Sigmoid colon (tissue), 7 donors: ENCODE results near the gene PHKB. TPM values are rescaled to one million over a fixed set of nuclear protein-coding genes. Genes with fewer than 3 reads are reported as not detected.

ENCODE experiments used
- DNase-seq: peaks from one replicate; pipeline ENCODE4 v3.0.0-alpha.2; 2019
- H3K27ac ChIP-seq, 4 donors: fragments of 200-600 bp; sonication (generic); one replicate each; pipeline ENCODE4 v1.5.1; 2016 to 2019; ENCODE audit warnings: mild to moderate bottlenecking in 1 of 4
- H3K27me3 ChIP-seq, 3 donors: fragments of 200-600 bp; sonication (generic); one replicate each; pipeline ENCODE4 v1.5.1; 2019; ENCODE audit warnings: mild to moderate bottlenecking in 1 of 3
- H3K36me3 ChIP-seq, 4 donors: fragments of 200-600 bp; sonication (generic); one replicate each; pipeline ENCODE4 v1.5.1; 2016 to 2019
- H3K4me1 ChIP-seq, 4 donors: fragments of 200-600 bp; sonication (generic); one replicate each; pipeline ENCODE4 v1.5.1; 2017 to 2019
- H3K4me3 ChIP-seq, 4 donors: fragments of 200-600 bp; sonication (generic); one replicate each; pipeline ENCODE4 v1.5.1; 2017 to 2019; ENCODE audit warnings: mild to moderate bottlenecking in 2 of 4, moderate library complexity in 1 of 4
- H3K9me3 ChIP-seq, 4 donors: fragments of 200-600 bp in 3 of 4; sonication (generic) in 3 of 4; one replicate each; pipeline versions ENCODE4 v1.5.1 to v1.6.1; 2013 to 2019
- CTCF ChIP-seq, 4 experiments: fragments of 450-650 bp in 3 of 4; fragments of 200-600 bp in 1 of 4; IDR thresholded peaks; one replicate each; pipeline ENCODE4 v1.5.1; 2016 to 2019; ENCODE audit warnings: antibody characterized with exemption in 4 of 4, mild to moderate bottlenecking in 3 of 4, moderate library complexity in 2 of 4
- EP300 ChIP-seq, 4 donors: sonication (generic); formaldehyde crosslinking; IDR thresholded peaks; one replicate each; pipeline ENCODE4 v1.6.1; 2017; ENCODE audit warnings: antibody characterized with exemption in 4 of 4
- POLR2A ChIP-seq, 2 donors: fragments of 450-650 bp; IDR thresholded peaks; one replicate each; pipeline ENCODE4 v1.6.1; 2016; ENCODE audit warnings: antibody characterized with exemption in 2 of 2, mild to moderate bottlenecking in 2 of 2, moderate library complexity in 2 of 2
- POLR2AphosphoS5 ChIP-seq, 4 donors: sonication (generic); formaldehyde crosslinking; IDR thresholded peaks; one replicate each; pipeline ENCODE4 v1.6.1; 2017; ENCODE audit warnings: antibody characterized with exemption in 4 of 4
- WGBS, 2 donors: extraction: QIAGEN DNeasy Blood & Tissue Kit; methylation state at CpG; one replicate each; pipeline ENCODE4 v1.1.7; 2013; 5-methylcytosine and 5-hydroxymethylcytosine counted together
- intact Hi-C: fragments of 100-400 bp; cut with DNase I; formaldehyde crosslinking; loops from one replicate; pipeline ENCODE4 v1.15.1; 2023
- polyA plus RNA-seq, 3 donors: library from polyadenylated mRNA; stranded (reverse); fragments of 200-250 nt; gene quantifications; one replicate each; pipeline ENCODE4 v1.2.3, GENCODE V29; 2013
- total RNA-seq, 4 donors: library from RNA; depleted of rRNA; stranded (reverse); fragments of >200 nt; gene quantifications; one replicate each; pipeline ENCODE4 v1.1.0, GENCODE V29; 2016
- donor health status: healthy with polysubstance abuse.
- donor health status: Bipolar disorder and iron deficiency.
- donor health status: healthy.

Gene PHKB
- total and polyA plus RNA-seq, 7 donors = 24.6 to 95.6 (median 60.5) TPM

GRCh38 chr16:47565454-47565853 is 104.3 kb downstream of the PHKB start:
- no peaks in the 10 kb centered on the region for H3K36me3 ChIP-seq
- TF ChIP-seq POLR2AphosphoS5 (IDR thresholded peaks at IDR 0.05) = peak in 1 of 4 donors; percentile 21
- TF ChIP-seq EP300 (IDR thresholded peaks at IDR 0.05) = no peak
- H3K9me3 ChIP-seq = no peaks in the 10 kb centered on the region
- intact Hi-C loops = no loop called here
- WGBS, 2 donors = 72 to 78% methylated on average over 6 of the region's 6 CpGs
- DNase-seq = peak; percentile 82
- no peaks in the 10 kb centered on the region for H3K27me3 ChIP-seq
- H3K27ac ChIP-seq = peak overlapping the region; percentile 1 to 29 (median 16)
- H3K4me1 ChIP-seq = no peaks in the 10 kb centered on the region
- no peak overlapping the region for H3K4me3 ChIP-seq

GRCh38 chr16:47567321-47567720 is 106.2 kb downstream of the PHKB start:
- Histone ChIP-seq H3K4me3 (no peak overlapping the region), H3K27me3 (no peaks in the 10 kb centered on the region)

GRCh38 chr16:47568351-47568750 is 107.2 kb downstream of the PHKB start:
- intact Hi-C loops = no loop called here
- H3K36me3 ChIP-seq = no peaks in the 10 kb centered on the region
- no peak overlapping the region for H3K27ac ChIP-seq
- WGBS, 2 donors = 79 to 97% methylated on average over 1 of the region's 1 CpG
- H3K4me3 ChIP-seq = no peak overlapping the region
- no peak for TF ChIP-seq CTCF (IDR thresholded peaks at IDR 0.05)
- TF ChIP-seq POLR2A (IDR thresholded peaks at IDR 0.05) = no peak
- TF ChIP-seq EP300 (IDR thresholded peaks at IDR 0.05) = no peak
- no peak for TF ChIP-seq POLR2AphosphoS5 (IDR thresholded peaks at IDR 0.05)
- DNase-seq = no peak
- H3K4me1 ChIP-seq = no peaks in the 10 kb centered on the region
- no peaks in the 10 kb centered on the region for H3K9me3 ChIP-seq
- H3K27me3 ChIP-seq = no peaks in the 10 kb centered on the region

More at GRCh38 chr16:47567321-47567720, 106.2 kb downstream of the PHKB start:
- intact Hi-C loops = no loop called here
- TF ChIP-seq POLR2AphosphoS5 (IDR thresholded peaks at IDR 0.05) (no peak), CTCF (IDR thresholded peaks at IDR 0.05) (no peak), EP300 (IDR thresholded peaks at IDR 0.05) (no peak), POLR2A (IDR thresholded peaks at IDR 0.05) (no peak)
- WGBS, 2 donors = 97 to 99% methylated on average over 2 of the region's 2 CpGs
- no peaks in the 10 kb centered on the region for H3K9me3 ChIP-seq
- H3K36me3 ChIP-seq = no peaks in the 10 kb centered on the region
- no peak overlapping the region for H3K27ac ChIP-seq
- DNase-seq = no peak
- H3K4me1 ChIP-seq = no peaks in the 10 kb centered on the region

GRCh38 chr16:47571049-47571448 is 109.9 kb downstream of the PHKB start:
- intact Hi-C loops = no loop called here
- no peaks in the 10 kb centered on the region for H3K36me3 ChIP-seq
- peaks cover 0 to 2% (median 0%) of the 10 kb centered on the region in 4 donors for H3K9me3 ChIP-seq
- DNase-seq = no peak
- H3K4me3 ChIP-seq = no peak overlapping the region
- H3K27ac ChIP-seq = no peak overlapping the region
- H3K4me1 ChIP-seq = no peaks in the 10 kb centered on the region
- TF ChIP-seq EP300 (IDR thresholded peaks at IDR 0.05) (no peak), CTCF (IDR thresholded peaks at IDR 0.05) (no peak), POLR2AphosphoS5 (IDR thresholded peaks at IDR 0.05) (no peak), POLR2A (IDR thresholded peaks at IDR 0.05) (no peak)
- no peaks in the 10 kb centered on the region for H3K27me3 ChIP-seq

GRCh38 chr16:47571711-47572110 is 110.6 kb downstream of the PHKB start:
- WGBS, 2 donors = 69 to 79% methylated on average over 3 of the region's 3 CpGs
- no peaks in the 10 kb centered on the region for H3K36me3 ChIP-seq
- TF ChIP-seq EP300 (IDR thresholded peaks at IDR 0.05) = no peak
- TF ChIP-seq CTCF (IDR thresholded peaks at IDR 0.05) = no peak
- TF ChIP-seq POLR2A (IDR thresholded peaks at IDR 0.05) = no peak
- TF ChIP-seq POLR2AphosphoS5 (IDR thresholded peaks at IDR 0.05) = no peak
- H3K9me3 ChIP-seq = peaks cover 0 to 2% (median 0%) of the 10 kb centered on the region in 4 donors
- no peak for DNase-seq
- H3K4me3 ChIP-seq = no peak overlapping the region
- H3K27me3 ChIP-seq = no peaks in the 10 kb centered on the region
- H3K27ac ChIP-seq = no peak overlapping the region
- intact Hi-C loops = no loop called here
- H3K4me1 ChIP-seq = no peaks in the 10 kb centered on the region
